K562 (cell line): ENCODE results near the gene APP. TPM values are rescaled to one million over a fixed set of nuclear protein-coding genes. Genes with fewer than 3 reads are reported as not detected.

Source experiments
- ATAC-seq: fragments of 200-7000 bp; cut with Tn5 transposase; 3 replicates; pipeline ENCODE4 v1.9.1; 2020; ENCODE audit warnings: moderate library complexity
- BruUV-seq: library from RNA; stranded (reverse); fragments of 400-500 nt; replicated peaks from 2 replicates; lab custom pipeline; 2021; lab: Mats Ljungman, UMichigan
- CTCF ChIA-PET: fragments of 300-600 bp; formaldehyde crosslinking; extraction: SDS; loops from one replicate; lab custom pipeline; 2021; ENCODE audit warnings: low intra/inter-chr PET ratio; lab: Yijun Ruan, JAX
- POLR2A ChIA-PET: fragments of 300-600, 350-650 bp; sonication (Branson Sonifier 250); formaldehyde crosslinking; extraction: SDS; loops from one replicate; lab custom pipeline; 2021; ENCODE audit warnings: antibody characterized with exemption, inconsistent platforms; lab: Yijun Ruan, JAX
- DNase-seq, 4 experiments: peaks; one replicate each; pipeline versions ENCODE4 v3.0.0 to v3.0.0-alpha.2; 2011 to 2018; ENCODE audit warnings: low spot score in 3 of 4, mixed read lengths in 3 of 4; ENCODE audit errors: extremely low read depth in 1 of 4
- FAIRE-seq: peaks from 2 replicates; lab custom pipeline; 2011; peaks lifted over from hg19 to GRCh38; lab: Jason Lieb, UNC
- H2AFZ ChIP-seq: 2 replicates; pipeline ENCODE4 v1.6.0; 2011; ENCODE audit warnings: low read depth, low read length, control low read depth, inconsistent platforms
- H3K27ac ChIP-seq: fragments of 200-600 bp; 3 replicates; pipeline ENCODE4 v1.8.0; 2011; ENCODE audit warnings: low read depth, mild to moderate bottlenecking, control low read depth, inconsistent platforms, low read length, moderate library complexity, mixed read lengths; ENCODE audit errors: extremely low read depth
- H3K27me3 ChIP-seq, 2 experiments: fragments of 300-600 bp in 1 of 2; 2 replicates in 1 of 2; 3 replicates in 1 of 2; pipeline versions ENCODE4 v1.6.0 to v1.8.0; 2011; ENCODE audit warnings: inconsistent platforms in 2 of 2, low read length in 2 of 2, mild to moderate bottlenecking in 1 of 2, mixed read lengths in 1 of 2, moderate library complexity in 1 of 2; ENCODE audit not compliant: control insufficient read depth in 2 of 2, insufficient read depth in 2 of 2
- H3K36me3 ChIP-seq: fragments of 300-600 bp; 3 replicates; pipeline ENCODE4 v1.8.0; 2011; ENCODE audit warnings: mild to moderate bottlenecking, low read length, inconsistent platforms; ENCODE audit not compliant: control insufficient read depth, insufficient read depth
- H3K4me1 ChIP-seq, 2 experiments: fragments of 200-600 bp in 1 of 2; replicated peaks in 1 of 2; 2 replicates in 1 of 2; 3 replicates in 1 of 2; pipeline versions ENCODE4 v1.5.1 to v1.8.0; 2011; ENCODE audit warnings: inconsistent platforms in 2 of 2, low read length in 2 of 2, mild to moderate bottlenecking in 1 of 2, mixed read lengths in 1 of 2, moderate library complexity in 1 of 2; ENCODE audit not compliant: control insufficient read depth in 2 of 2, insufficient read depth in 2 of 2
- H3K4me2 ChIP-seq: 2 replicates; pipeline ENCODE4 v1.6.1; 2011; ENCODE audit warnings: low read length, control low read depth, inconsistent platforms, mixed read lengths; ENCODE audit not compliant: insufficient read depth
- H3K4me3 ChIP-seq: fragments of 200-600 bp; sonication (generic), shearing (Covaris generic); 2 replicates; pipeline ENCODE4 v1.5.1; 2016; ENCODE audit warnings: control low read depth, inconsistent platforms
- H3K79me2 ChIP-seq: fragments of 200-600 bp; 3 replicates; pipeline ENCODE4 v1.8.0; 2011; ENCODE audit warnings: low read length, inconsistent platforms; ENCODE audit not compliant: control insufficient read depth, insufficient read depth
- H3K9ac ChIP-seq, 2 experiments: 2 replicates each; pipeline versions ENCODE4 v1.6.0 to v1.6.1; 2011; ENCODE audit warnings: low read depth in 2 of 2, low read length in 2 of 2, control low read depth in 1 of 2, inconsistent platforms in 1 of 2, mild to moderate bottlenecking in 1 of 2, mixed read lengths in 1 of 2; ENCODE audit not compliant: insufficient read depth in 1 of 2
- H3K9me1 ChIP-seq: one replicate; pipeline ENCODE4 v1.6.0; 2011; ENCODE audit warnings: inconsistent platforms, mild to moderate bottlenecking, low read length, moderate library complexity; ENCODE audit not compliant: control insufficient read depth, insufficient read depth
- H3K9me3 ChIP-seq: replicated peaks from 2 replicates; pipeline ENCODE4 v1.5.1; 2011; ENCODE audit warnings: low read depth, low read length, inconsistent platforms; ENCODE audit not compliant: control insufficient read depth, insufficient read depth
- H4K20me1 ChIP-seq: replicated peaks from 2 replicates; pipeline ENCODE4 v1.6.1; 2011; ENCODE audit warnings: low read length, inconsistent platforms, mixed read lengths; ENCODE audit not compliant: control insufficient read depth, insufficient read depth
- CBFA2T2 ChIP-seq: fragments of 450-650 bp; conservative IDR thresholded peaks from 2 replicates; pipeline ENCODE4 v1.6.1; 2017; ENCODE audit warnings: mild to moderate bottlenecking
- DNMT1 ChIP-seq: fragments of 450-650 bp; IDR thresholded peaks from 2 replicates; pipeline ENCODE4 v1.6.1; 2016; ENCODE audit warnings: antibody characterized with exemption, mild to moderate bottlenecking
- GATAD2B ChIP-seq: fragments of 450-650 bp; IDR thresholded peaks from 2 replicates; pipeline ENCODE4 v1.6.1; 2017; ENCODE audit warnings: mild to moderate bottlenecking, borderline replicate concordance
- KAT2B ChIP-seq: IDR thresholded peaks from one replicate; pipeline ENCODE4 v1.6.1; 2012; ENCODE audit warnings: low read depth, mild to moderate bottlenecking, control low read depth, inconsistent platforms, low read length, moderate library complexity
- MCM5 ChIP-seq: fragments of 450-650 bp; IDR thresholded peaks from 2 replicates; pipeline ENCODE4 v1.6.1; 2016; ENCODE audit warnings: low read depth
- RB1 ChIP-seq: fragments of 450-650 bp; IDR thresholded peaks from 2 replicates; pipeline ENCODE4 v1.6.1; 2017; ENCODE audit warnings: low read depth, mild to moderate bottlenecking
- ZNF584 ChIP-seq: fragments of 200-800 bp; sonication (Bioruptor generic); IDR thresholded peaks from 2 replicates; pipeline ENCODE4 v1.6.1; 2016; ENCODE audit warnings: low read depth, mild to moderate bottlenecking, missing genetic modification characterization, missing compliant biosample characterization
- WGBS: fragments of 100-300 bp; shearing (Covaris generic); methylation state at CpG from one replicate; pipeline ENCODE4 v1.1.6; 2016; ENCODE audit warnings: low coverage, mixed read lengths; ENCODE audit not compliant: insufficient coverage; ENCODE audit errors: missing lambda C conversion rate; 5-methylcytosine and 5-hydroxymethylcytosine counted together
- in situ Hi-C: fragments of 300-500 bp; cut with MboI; formaldehyde crosslinking; loops from 4 replicates; pipeline ENCODE4 v1.15.0; 2018; ENCODE audit warnings: inconsistent platforms, mixed read lengths
- intact Hi-C: fragments of 100-400 bp; cut with micrococcal nuclease; formaldehyde crosslinking; loops from 2 replicates; pipeline ENCODE4 v1.14.2; 2022
- polyA plus RNA-seq, 8 experiments: library from polyadenylated mRNA; depleted of rRNA in 4 of 8; stranded (reverse) in 5 of 8; unstranded in 3 of 8; fragments of >200 nt; fragmentation: Nextera tagmentation in 2 of 8; fragmentation: Illumina TruSeq in 1 of 8; extraction: Ambion mirVana in 2 of 8; extraction: Trizol in 1 of 8; gene quantifications; 2 replicates each; pipeline versions ENCODE4 v1.2.1 to v1.2.3, GENCODE V29; 2011 to 2014; ENCODE audit warnings: inconsistent platforms in 1 of 8, missing spikeins in 1 of 8
- total RNA-seq, 7 experiments: library from RNA; depleted of rRNA in 6 of 7; stranded (reverse); fragments of >200 nt in 6 of 7; fragmentation: Illumina TruSeq in 2 of 7; extraction: Trizol in 2 of 7; gene quantifications; 2 replicates each; pipeline versions ENCODE4 v1.2.1 to v1.2.3, GENCODE V29; 2011 to 2021; ENCODE audit warnings: low replicate concordance in 1 of 7
- TF ChIP-seq, protein P1 (sequence below), 3 experiments: IDR thresholded peaks in 2 of 3; conservative IDR thresholded peaks in 1 of 3; 2 replicates each; pipeline ENCODE4 v1.5.1; 2011 to 2012; ENCODE audit warnings: low read length in 3 of 3, mild to moderate bottlenecking in 3 of 3, control low read depth in 2 of 3, improper control_type of control experiment in 1 of 3, inconsistent platforms in 1 of 3, low read depth in 1 of 3, mixed read lengths in 1 of 3, moderate library complexity in 1 of 3; ENCODE audit not compliant: insufficient read depth in 2 of 3

APP gene
- total and polyA plus RNA-seq, 9 of the 15 experiments (the other 6 are each of a cell fraction or from before 2014, with no cell fraction given) = 0.01 to 1.5 (median 0.16) TPM; not detected in 5

DNA sequence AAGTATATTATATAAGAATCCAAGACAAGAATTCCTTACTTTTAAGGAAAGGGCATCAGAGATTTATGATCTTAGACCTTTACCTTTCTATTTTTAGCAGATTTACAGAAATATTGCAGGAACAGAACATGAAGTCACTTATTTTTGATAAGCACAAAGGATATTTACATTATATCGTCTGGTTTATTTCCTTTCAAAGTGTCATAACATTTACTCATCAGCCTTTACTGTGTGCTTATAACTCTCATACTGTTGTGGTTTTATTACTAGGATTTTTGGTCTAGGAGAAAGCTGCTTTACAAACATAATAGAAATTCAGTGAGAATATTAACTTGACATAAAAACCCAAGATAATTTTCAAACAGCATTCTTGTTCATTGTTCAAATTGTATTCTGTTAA, 47.6 kb downstream of the APP start:
- WGBS = 6% methylated on average over 1 of the region's 1 CpG
- no peak overlapping the region for H3K4me2 ChIP-seq
- H4K20me1 ChIP-seq = no peaks in the 10 kb centered on the region
- no peak overlapping the region for H3K27ac ChIP-seq
- BruUV-seq = no TSS peak
- H3K9me1 ChIP-seq = no peaks in the 10 kb centered on the region
- no peak overlapping the region for H2AFZ ChIP-seq
- H3K4me1 ChIP-seq = no peaks in the 10 kb centered on the region
- POLR2A ChIA-PET = no interaction called here
- intact Hi-C loops (no loop called here), in situ Hi-C loops (no loop called here)
- no peaks in the 10 kb centered on the region for H3K27me3 ChIP-seq
- FAIRE-seq (peak; percentile 51), DNase-seq (no peak)
- no peaks in the 10 kb centered on the region for H3K36me3 ChIP-seq
- no peak for TF ChIP-seq ZNF584 (CRISPR knock-in tag)
- TF ChIP-seq GATAD2B = no peak
- TF ChIP-seq, protein P1, sequence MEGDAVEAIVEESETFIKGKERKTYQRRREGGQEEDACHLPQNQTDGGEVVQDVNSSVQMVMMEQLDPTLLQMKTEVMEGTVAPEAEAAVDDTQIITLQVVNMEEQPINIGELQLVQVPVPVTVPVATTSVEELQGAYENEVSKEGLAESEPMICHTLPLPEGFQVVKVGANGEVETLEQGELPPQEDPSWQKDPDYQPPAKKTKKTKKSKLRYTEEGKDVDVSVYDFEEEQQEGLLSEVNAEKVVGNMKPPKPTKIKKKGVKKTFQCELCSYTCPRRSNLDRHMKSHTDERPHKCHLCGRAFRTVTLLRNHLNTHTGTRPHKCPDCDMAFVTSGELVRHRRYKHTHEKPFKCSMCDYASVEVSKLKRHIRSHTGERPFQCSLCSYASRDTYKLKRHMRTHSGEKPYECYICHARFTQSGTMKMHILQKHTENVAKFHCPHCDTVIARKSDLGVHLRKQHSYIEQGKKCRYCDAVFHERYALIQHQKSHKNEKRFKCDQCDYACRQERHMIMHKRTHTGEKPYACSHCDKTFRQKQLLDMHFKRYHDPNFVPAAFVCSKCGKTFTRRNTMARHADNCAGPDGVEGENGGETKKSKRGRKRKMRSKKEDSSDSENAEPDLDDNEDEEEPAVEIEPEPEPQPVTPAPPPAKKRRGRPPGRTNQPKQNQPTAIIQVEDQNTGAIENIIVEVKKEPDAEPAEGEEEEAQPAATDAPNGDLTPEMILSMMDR (IDR thresholded peaks at IDR 0.05 in 2 of 3, conservative IDR thresholded peaks at IDR 0.05 in 1 of 3; ENCODE audit: insufficient read depth in 2 of 3, low read depth in 1 of 3, low read length in 3 of 3) = no peak
- no peak for TF ChIP-seq MCM5
- no peak for TF ChIP-seq CBFA2T2
- TF ChIP-seq RB1 = no peak
- no peak for TF ChIP-seq KAT2B
- no peak for TF ChIP-seq DNMT1
- TF ChIP-seq, all 486 proteins: peak for 0
- H3K9ac ChIP-seq = no peak overlapping the region
- ATAC-seq = no peak
- no peak overlapping the region for H3K4me3 ChIP-seq
- CTCF ChIA-PET = no interaction called here
- H3K79me2 ChIP-seq = no peaks in the 10 kb centered on the region
- H3K9me3 ChIP-seq = no peaks in the 10 kb centered on the region
